GM12878 (cell line): ENCODE data around the gene TMEM255B. TPM values are rescaled to one million over a fixed set of nuclear protein-coding genes. Genes with fewer than 3 reads are reported as not detected.

ENCODE experiments used
- ATAC-seq: fragments of 200-7000 bp; cut with Tn5 transposase; 3 replicates; pipeline ENCODE4 v1.9.1; 2020; ENCODE audit warnings: mild to moderate bottlenecking, moderate library complexity
- BruUV-seq: library from RNA; stranded (reverse); fragments of 400-500 nt; replicated peaks from 2 replicates; lab custom pipeline; 2021; lab: Mats Ljungman, UMichigan
- CTCF ChIA-PET: fragments of 300-600 bp; sonication (Branson Sonifier 250); formaldehyde crosslinking; extraction: SDS; loops from one replicate; lab custom pipeline; 2021; ENCODE audit warnings: inconsistent platforms; lab: Yijun Ruan, JAX
- POLR2A ChIA-PET: fragments of 350-600 bp; formaldehyde crosslinking; extraction: SDS; loops from one replicate; lab custom pipeline; 2021; ENCODE audit warnings: inconsistent platforms; lab: Charles Lee
- RAD21 ChIA-PET: fragments of 300-600 bp; sonication (Branson Sonifier 250); formaldehyde crosslinking; loops from one replicate; lab custom pipeline; 2023; ENCODE audit warnings: antibody characterized with exemption; ENCODE audit not compliant: unreplicated experiment; lab: Charles Lee
- SMC1A ChIA-PET: fragments of 300-600 bp; sonication (Branson Sonifier 250); formaldehyde crosslinking; loops from one replicate; lab custom pipeline; 2023; ENCODE audit not compliant: unreplicated experiment, uncharacterized antibody; lab: Charles Lee
- DNase-seq: peaks from one replicate; pipeline ENCODE4 v3.0.0-alpha.2; 2011; ENCODE audit warnings: low read depth, low spot score
- FAIRE-seq: peaks from 3 replicates; lab custom pipeline; 2011; peaks lifted over from hg19 to GRCh38; lab: Jason Lieb, UNC
- H2AFZ ChIP-seq: 2 replicates; pipeline ENCODE4 v1.6.0; 2011; ENCODE audit warnings: low read depth, low read length, control low read depth; ENCODE audit not compliant: control insufficient read depth
- H3K27ac ChIP-seq: 2 replicates; pipeline ENCODE4 v1.5.1; 2011; ENCODE audit warnings: control low read depth; ENCODE audit not compliant: control insufficient read depth, insufficient read depth
- H3K27me3 ChIP-seq, 2 experiments: replicated peaks in 1 of 2; 2 replicates each; pipeline versions ENCODE4 v1.6.0 to v1.6.1; 2011; ENCODE audit warnings: low read length in 1 of 2; ENCODE audit not compliant: control insufficient read depth in 2 of 2, insufficient read depth in 2 of 2
- H3K36me3 ChIP-seq, 2 experiments: 2 replicates each; pipeline ENCODE4 v1.5.1; 2011; ENCODE audit warnings: low read length in 1 of 2; ENCODE audit not compliant: control insufficient read depth in 2 of 2, insufficient read depth in 2 of 2
- H3K4me1 ChIP-seq: 2 replicates; pipeline ENCODE4 v1.6.1; 2011; ENCODE audit warnings: mild to moderate bottlenecking, low read length, moderate library complexity, mixed read lengths; ENCODE audit not compliant: control insufficient read depth, insufficient read depth
- H3K4me2 ChIP-seq: 2 replicates; pipeline ENCODE4 v1.6.0; 2011; ENCODE audit warnings: control low read depth; ENCODE audit not compliant: control insufficient read depth, insufficient read depth
- H3K4me3 ChIP-seq: fragments of 200-600 bp; sonication (generic); 2 replicates; pipeline ENCODE4 v1.5.1; 2016
- H3K79me2 ChIP-seq: 2 replicates; pipeline ENCODE4 v1.6.0; 2011; ENCODE audit warnings: low read length; ENCODE audit not compliant: control insufficient read depth, insufficient read depth
- H3K9ac ChIP-seq: 2 replicates; pipeline ENCODE4 v1.8.0; 2011; ENCODE audit warnings: low read length, control low read depth, mixed read lengths; ENCODE audit not compliant: control insufficient read depth, insufficient read depth
- H3K9me3 ChIP-seq: replicated peaks from 3 replicates; pipeline ENCODE4 v1.5.1; 2011; ENCODE audit warnings: mild to moderate bottlenecking, low read length; ENCODE audit not compliant: control insufficient read depth, insufficient read depth
- H4K20me1 ChIP-seq: 2 replicates; pipeline ENCODE4 v1.6.0; 2011; ENCODE audit not compliant: control insufficient read depth, insufficient read depth
- GATAD2B ChIP-seq: fragments of 450-650 bp; conservative IDR thresholded peaks from 2 replicates; pipeline ENCODE4 v1.6.1; 2017; ENCODE audit warnings: low read depth, mild to moderate bottlenecking, moderate library complexity
- HDAC6 ChIP-seq: fragments of 200-600 bp; sonication (generic); IDR thresholded peaks from one replicate; pipeline ENCODE4 v1.8.0; 2017; ENCODE audit warnings: antibody characterized with exemption; ENCODE audit not compliant: unreplicated experiment
- JUND ChIP-seq: IDR thresholded peaks from 2 replicates; pipeline ENCODE4 v1.6.1; 2012; ENCODE audit warnings: low read depth, mild to moderate bottlenecking, low read length, improper control_type of control experiment, moderate library complexity
- KDM1A ChIP-seq: fragments of 200-600 bp; sonication (generic); IDR thresholded peaks from 2 replicates; pipeline ENCODE4 v1.6.1; 2016; ENCODE audit warnings: borderline replicate concordance
- MAX ChIP-seq: IDR thresholded peaks from 2 replicates; pipeline ENCODE4 v1.6.1; 2012; ENCODE audit warnings: low read depth, low read length, improper control_type of control experiment
- NR2C2 ChIP-seq: IDR thresholded peaks from 2 replicates; pipeline ENCODE4 v1.6.1; 2011; ENCODE audit warnings: borderline replicate concordance, low read depth; ENCODE audit not compliant: control insufficient read depth, insufficient read length
- POLR2AphosphoS2 ChIP-seq: IDR thresholded peaks from 2 replicates; pipeline ENCODE4 v1.6.1; 2011; ENCODE audit warnings: low read depth, mild to moderate bottlenecking, low read length, improper control_type of control experiment, moderate library complexity
- SREBF1 ChIP-seq: IDR thresholded peaks from 2 replicates; pipeline ENCODE4 v1.6.1; 2012; ENCODE audit warnings: mild to moderate bottlenecking, low read length
- TAF1 ChIP-seq: IDR thresholded peaks from 2 replicates; pipeline ENCODE4 v1.6.1; 2011; ENCODE audit warnings: mild to moderate bottlenecking, low read depth, low read length, borderline replicate concordance
- TARDBP ChIP-seq: IDR thresholded peaks from 2 replicates; pipeline ENCODE4 v1.6.1; 2016; ENCODE audit warnings: borderline replicate concordance
- YBX1 ChIP-seq: fragments of 450-650 bp; IDR thresholded peaks from 2 replicates; pipeline ENCODE4 v1.6.1; 2016; ENCODE audit warnings: antibody characterized with exemption
- WGBS: methylation state at CpG from one replicate; pipeline ENCODE4 v1.1.6; 2016; ENCODE audit warnings: low lambda C conversion rate; ENCODE audit not compliant: insufficient replicate concordance, insufficient coverage; ENCODE audit errors: missing lambda C conversion rate; 5-methylcytosine and 5-hydroxymethylcytosine counted together
- in situ Hi-C: fragments of 300-500 bp; cut with MboI; formaldehyde crosslinking; loops from 9 replicates; pipeline ENCODE4 v1.14.3; 2018; ENCODE audit warnings: mixed read lengths
- intact Hi-C: fragments of 100-400 bp; cut with micrococcal nuclease; formaldehyde crosslinking; loops from one replicate; pipeline ENCODE4 v1.14.2; 2022; ENCODE audit not compliant: unreplicated experiment
- polyA plus RNA-seq, 11 experiments: library from polyadenylated mRNA; depleted of rRNA in 4 of 11; unstranded in 6 of 11; stranded (reverse) in 5 of 11; fragments of >200 nt; fragmentation: Nextera tagmentation in 4 of 11; fragmentation: Illumina TruSeq in 1 of 11; extraction: Ambion mirVana in 4 of 11; extraction: Trizol in 1 of 11; gene quantifications; 1 replicate in 1 of 11; 2 replicates in 10 of 11; pipeline versions ENCODE4 v1.2.1 to v1.2.3, GENCODE V29; 2011 to 2016; ENCODE audit warnings: inconsistent platforms in 2 of 11, missing spikeins in 2 of 11, low read depth in 1 of 11
- total RNA-seq, 4 experiments: library from RNA; depleted of rRNA in 3 of 4; stranded (reverse); fragments of >200 nt in 3 of 4; fragmentation: Illumina TruSeq in 1 of 4; extraction: Trizol in 1 of 4; gene quantifications; 2 replicates each; pipeline versions ENCODE4 v1.2.1 to v1.2.3, GENCODE V29; 2013 to 2021

The TMEM255B gene
- total and polyA plus RNA-seq, 10 of the 15 experiments (the other 5 are each of a cell fraction or from before 2014, with no cell fraction given): 0.04 to 0.62 (median 0.13) TPM; not detected in 3

GRCh38 chr13:113857531-113858195 lies 98.6 kb downstream of the TMEM255B start:
- H4K20me1 ChIP-seq: no peaks in the 10 kb centered on the region
- peaks cover 2 to 8% of the 10 kb centered on the region in 2 experiments; a peak in 3 of 4 replicates for H3K27me3 ChIP-seq
- DNase-seq: no peak
- TF ChIP-seq TAF1: no peak
- TF ChIP-seq YBX1: no peak
- TF ChIP-seq TARDBP: no peak
- TF ChIP-seq KDM1A: no peak
- TF ChIP-seq SREBF1: no peak
- no peak for TF ChIP-seq GATAD2B
- no peak for TF ChIP-seq NR2C2
- no peak for TF ChIP-seq JUND
- no peak for TF ChIP-seq HDAC6
- TF ChIP-seq MAX: no peak
- no peak for TF ChIP-seq POLR2AphosphoS2
- H3K4me3 ChIP-seq: no peak overlapping the region
- H3K36me3 ChIP-seq: no peaks in the 10 kb centered on the region
- 54% methylated on average over 20 of the region's 20 CpGs for WGBS
- H3K79me2 ChIP-seq: no peaks in the 10 kb centered on the region
- ChIA-PET POLR2A (no interaction called here), RAD21 (no interaction called here), CTCF (no interaction called here), SMC1A (no interaction called here)
- H3K27ac ChIP-seq: no peak overlapping the region
- FAIRE-seq: no peak
- H2AFZ ChIP-seq: no peak overlapping the region
- no peak overlapping the region for H3K4me2 ChIP-seq
- no TSS peak for BruUV-seq
- in situ Hi-C loops (no loop called here), intact Hi-C loops (no loop called here)
- no peak overlapping the region for H3K9ac ChIP-seq
- no peaks in the 10 kb centered on the region for H3K9me3 ChIP-seq
- H3K4me1 ChIP-seq: no peaks in the 10 kb centered on the region
- ATAC-seq: no peak
